H9 (cell line): ENCODE results near the gene ZNF296. TPM values are rescaled to one million over a fixed set of nuclear protein-coding genes. Genes with fewer than 3 reads are reported as not detected.
A peak's percentile ranks its signal among the peaks of the same experiment; 100 is the strongest.

Experiments
- DNase-seq: peaks from one replicate; pipeline ENCODE4 v3.0.0-alpha.2; 2017
- H2AFZ ChIP-seq: one replicate; pipeline ENCODE4 v1.6.1; 2013; ENCODE audit warnings: mild to moderate bottlenecking, low read length, control low read depth, moderate library complexity
- H2AK5ac ChIP-seq: 2 replicates; pipeline ENCODE4 v1.6.1; 2013; ENCODE audit warnings: low read length, control low read depth, mixed read lengths; ENCODE audit not compliant: insufficient read length
- H2BK120ac ChIP-seq: one replicate; pipeline ENCODE4 v1.6.1; 2013; ENCODE audit warnings: low read depth, mild to moderate bottlenecking, low read length, control low read depth, inconsistent platforms; ENCODE audit not compliant: poor library complexity, severe bottlenecking
- H2BK12ac ChIP-seq: 2 replicates; pipeline ENCODE4 v1.6.1; 2013; ENCODE audit warnings: low read length, control low read depth, mixed read lengths, low read depth; ENCODE audit not compliant: insufficient read length
- H2BK15ac ChIP-seq: 2 replicates; pipeline ENCODE4 v1.6.1; 2013; ENCODE audit warnings: low read depth, low read length, control low read depth
- H2BK20ac ChIP-seq: one replicate; pipeline ENCODE4 v1.6.1; 2013; ENCODE audit warnings: low read depth, mild to moderate bottlenecking, low read length, control low read depth, inconsistent platforms; ENCODE audit not compliant: poor library complexity, severe bottlenecking
- H2BK5ac ChIP-seq: 2 replicates; pipeline ENCODE4 v1.6.1; 2013; ENCODE audit warnings: low read length, control low read depth, mixed read lengths; ENCODE audit not compliant: insufficient read length
- H3K14ac ChIP-seq: 2 replicates; pipeline ENCODE4 v1.6.1; 2013; ENCODE audit warnings: low read length, control low read depth; ENCODE audit not compliant: insufficient read depth
- H3K18ac ChIP-seq: 2 replicates; pipeline ENCODE4 v1.6.1; 2013; ENCODE audit warnings: low read depth, mild to moderate bottlenecking, mixed read lengths, low read length, control low read depth; ENCODE audit not compliant: insufficient read length
- H3K23ac ChIP-seq: 2 replicates; pipeline ENCODE4 v1.6.1; 2013; ENCODE audit warnings: low read length, control low read depth, mixed read lengths, low read depth; ENCODE audit not compliant: insufficient read length
- H3K23me2 ChIP-seq: 2 replicates; pipeline ENCODE4 v1.6.1; 2013; ENCODE audit warnings: low read depth, mild to moderate bottlenecking, mixed read lengths, low read length, control low read depth; ENCODE audit not compliant: insufficient read length, poor library complexity, severe bottlenecking
- H3K27ac ChIP-seq: 2 replicates; pipeline ENCODE4 v1.5.1; 2013; ENCODE audit warnings: low read length, control low read depth, mixed read lengths, low read depth; ENCODE audit not compliant: insufficient read length
- H3K27me3 ChIP-seq: 2 replicates; pipeline ENCODE4 v1.6.1; 2013; ENCODE audit warnings: low read length, control low read depth, inconsistent platforms; ENCODE audit not compliant: insufficient read depth
- H3K4ac ChIP-seq: 2 replicates; pipeline ENCODE4 v1.6.1; 2013; ENCODE audit warnings: low read depth, mild to moderate bottlenecking, control low read depth, inconsistent platforms, low read length, moderate library complexity
- H3K4me1 ChIP-seq: 2 replicates; pipeline ENCODE4 v1.6.1; 2013; ENCODE audit warnings: low read length, control low read depth, inconsistent platforms; ENCODE audit not compliant: insufficient read depth
- H3K4me2 ChIP-seq: 2 replicates; pipeline ENCODE4 v1.6.1; 2013; ENCODE audit warnings: low read length, control low read depth, mixed read lengths; ENCODE audit not compliant: insufficient read length, insufficient read depth
- H3K56ac ChIP-seq: 2 replicates; pipeline ENCODE4 v1.6.1; 2013; ENCODE audit warnings: low read depth, mild to moderate bottlenecking, mixed read lengths, low read length, control low read depth; ENCODE audit not compliant: insufficient read length
- H3K79me1 ChIP-seq: 2 replicates; pipeline ENCODE4 v1.6.1; 2013; ENCODE audit warnings: low read depth, mild to moderate bottlenecking, moderate library complexity, low read length, control low read depth, inconsistent platforms; ENCODE audit not compliant: insufficient read depth, poor library complexity, severe bottlenecking
- H3K79me2 ChIP-seq: 2 replicates; pipeline ENCODE4 v1.6.1; 2013; ENCODE audit warnings: low read length, control low read depth, inconsistent platforms; ENCODE audit not compliant: insufficient read depth
- H3K9ac ChIP-seq: 2 replicates; pipeline ENCODE4 v1.6.1; 2013; ENCODE audit warnings: low read length, control low read depth, mixed read lengths; ENCODE audit not compliant: insufficient read length; ENCODE audit errors: extremely low read depth
- H3K9me3 ChIP-seq: one replicate; pipeline ENCODE4 v1.6.1; 2013; ENCODE audit warnings: low read depth, low read length, inconsistent platforms; ENCODE audit not compliant: control insufficient read depth
- H3T11ph ChIP-seq: one replicate; pipeline ENCODE4 v1.6.1; 2013; ENCODE audit warnings: mild to moderate bottlenecking, low read length, control low read depth, inconsistent platforms
- H4K20me1 ChIP-seq: one replicate; pipeline ENCODE4 v1.6.1; 2013; ENCODE audit not compliant: control insufficient read depth, insufficient read length, insufficient read depth
- H4K5ac ChIP-seq: 2 replicates; pipeline ENCODE4 v1.6.1; 2013; ENCODE audit warnings: low read depth, mild to moderate bottlenecking, mixed read lengths, low read length, control low read depth; ENCODE audit not compliant: insufficient read length
- H4K8ac ChIP-seq: replicated peaks from 2 replicates; pipeline ENCODE4 v1.6.1; 2013; ENCODE audit warnings: low read length, control low read depth, mixed read lengths, low read depth; ENCODE audit not compliant: insufficient read length
- H4K91ac ChIP-seq: 2 replicates; pipeline ENCODE4 v1.6.1; 2013; ENCODE audit warnings: low read depth, mild to moderate bottlenecking, moderate library complexity, mixed read lengths, low read length, control low read depth; ENCODE audit not compliant: insufficient read length
- H3K27ac Mint-ChIP-seq, 3 experiments: 2 replicates in 2 of 3; 3 replicates in 1 of 3; pipeline ENCODE4 v1.8.0; 2020 to 2021; ENCODE audit warnings: mixed read lengths in 3 of 3, mild to moderate bottlenecking in 1 of 3, moderate library complexity in 1 of 3
- H3K27me3 Mint-ChIP-seq: 2 replicates; pipeline ENCODE4 v1.8.0; 2021; ENCODE audit warnings: low read depth, mild to moderate bottlenecking, moderate library complexity, mixed read lengths
- H3K36me3 Mint-ChIP-seq, 3 experiments: 2 replicates in 2 of 3; 3 replicates in 1 of 3; pipeline ENCODE4 v1.8.0; 2020 to 2021; ENCODE audit warnings: low read depth in 3 of 3, mixed read lengths in 3 of 3; ENCODE audit not compliant: insufficient read depth in 1 of 3
- H3K4me1 Mint-ChIP-seq, 2 experiments: 2 replicates each; pipeline ENCODE4 v1.8.0; 2020; ENCODE audit warnings: mixed read lengths in 2 of 2
- H3K4me3 Mint-ChIP-seq, 2 experiments: 2 replicates in 1 of 2; 3 replicates in 1 of 2; pipeline ENCODE4 v1.8.0; 2020 to 2021; ENCODE audit warnings: mild to moderate bottlenecking in 2 of 2, mixed read lengths in 2 of 2, moderate library complexity in 1 of 2
- H3K9me3 Mint-ChIP-seq, 2 experiments: 2 replicates in 1 of 2; 3 replicates in 1 of 2; pipeline ENCODE4 v1.8.0; 2020; ENCODE audit warnings: mild to moderate bottlenecking in 2 of 2, mixed read lengths in 2 of 2, moderate library complexity in 1 of 2
- CTCF ChIP-seq: fragments of 200-600 bp; sonication (generic); conservative IDR thresholded peaks from 3 replicates; pipeline ENCODE4 v1.8.0; 2021; ENCODE audit warnings: antibody characterized with exemption, mild to moderate bottlenecking
- WGBS: extraction: QIAGEN DNeasy Blood & Tissue Kit; methylation state at CpG from one replicate; pipeline ENCODE4 v1.1.7; 2013; ENCODE audit warnings: missing lambda C conversion rate, low lambda C conversion rate, mixed read lengths; ENCODE audit not compliant: insufficient read length; ENCODE audit errors: extremely low coverage; 5-methylcytosine and 5-hydroxymethylcytosine counted together
- total RNA-seq: library from RNA; stranded (reverse); gene quantifications from 2 replicates; pipeline ENCODE4 v1.2.1, GENCODE V29; 2021

Gene ZNF296
- total RNA-seq, 1 experiment from 2014 or later = 14.8 TPM

- peaks cover 37% of the 10 kb centered on the region for H3K79me2 ChIP-seq
- no peak overlapping the region for H4K8ac ChIP-seq
- H3K27me3 ChIP-seq = no peaks in the 10 kb centered on the region
- peaks cover 75 to 82% of the 10 kb centered on the region in 2 experiments for H3K4me1 Mint-ChIP-seq
- H3K9me3 Mint-ChIP-seq = no peaks in the 10 kb centered on the region; a peak in 1 of 5 replicates
- no peak overlapping the region for H2BK20ac ChIP-seq
- no peak overlapping the region for H3K14ac ChIP-seq
- H2BK5ac ChIP-seq = no peak overlapping the region
- H3K27ac ChIP-seq = no peak overlapping the region
- H3T11ph ChIP-seq = no peak overlapping the region
- H2AFZ ChIP-seq = no peak overlapping the region
- no peak overlapping the region for H3K4ac ChIP-seq
- H3K36me3 Mint-ChIP-seq = peaks cover 0 to 6% (median 4%) of the 10 kb centered on the region in 3 experiments; a peak in 3 of 7 replicates
- no peak overlapping the region for H4K91ac ChIP-seq
- H2BK15ac ChIP-seq = no peak overlapping the region
- H3K27ac Mint-ChIP-seq = peak overlapping the region; percentile 41 to 81 (median 70); a peak in 4 of 7 replicates
- no peaks in the 10 kb centered on the region; the same call in 1 of the 2 replicates for H3K4me1 ChIP-seq
- H4K20me1 ChIP-seq = no peaks in the 10 kb centered on the region
- peak overlapping the region in 1 of 2 experiments; percentile 39; a peak in 1 of 5 replicates for H3K4me3 Mint-ChIP-seq
- no peak overlapping the region for H2AK5ac ChIP-seq
- H3K23me2 ChIP-seq = no peaks in the 10 kb centered on the region
- no peaks in the 10 kb centered on the region for H3K9me3 ChIP-seq
- WGBS = no CpG with 5 or more reads among the region's 8 CpGs
- H3K9ac ChIP-seq = no peak overlapping the region
- H4K5ac ChIP-seq = no peak overlapping the region
- TF ChIP-seq CTCF = no peak
- H3K4me2 ChIP-seq = no peak overlapping the region
- H3K56ac ChIP-seq = no peak overlapping the region
- H3K23ac ChIP-seq = no peak overlapping the region
- no peak overlapping the region for H2BK12ac ChIP-seq
- no peak overlapping the region for H2BK120ac ChIP-seq
- H3K18ac ChIP-seq = no peak overlapping the region
- no peak for DNase-seq
- H3K27me3 Mint-ChIP-seq = no peaks in the 10 kb centered on the region
- H3K79me1 ChIP-seq = no peaks in the 10 kb centered on the region
Measured at GRCh38 chr19:45101806-45102205, 25.5 kb upstream of the ZNF296 start.
